Activated CD8-positive, alpha-beta T cell treated with anti-CD3 and anti-CD28 coated beads, Interleukin-2, amount 10 ng/mL, durations not matched to agents 7 days and 5 days (primary cell): Measurements from ENCODE around the gene DUOX1. TPM values are rescaled to one million over a fixed set of nuclear protein-coding genes. Genes with fewer than 3 reads are reported as not detected.

ENCODE experiments used
- ATAC-seq: fragments of 150-1000 bp; cut with Tn5 transposase; one replicate; pipeline ENCODE4 v1.10.0; 2021; ENCODE audit warnings: moderate library complexity
- CTCF ChIA-PET: fragments of 350-600 bp; sonication (Branson Sonifier 250); formaldehyde crosslinking; loops from one replicate; lab custom pipeline; 2021; ENCODE audit warnings: antibody characterized with exemption; lab: Charles Lee
- POLR2A ChIA-PET: fragments of 350-600 bp; sonication (Branson Sonifier 250); formaldehyde crosslinking; loops from one replicate; lab custom pipeline; 2021; ENCODE audit warnings: antibody characterized with exemption; lab: Charles Lee
- DNase-seq: peaks from one replicate; pipeline ENCODE4 v3.0.0-alpha.2; 2020
- H3K27ac Mint-ChIP-seq: one replicate; pipeline ENCODE4 v1.8.0; 2021; ENCODE audit warnings: mild to moderate bottlenecking, mixed read lengths
- H3K27me3 Mint-ChIP-seq: one replicate; pipeline ENCODE4 v1.8.0; 2021; ENCODE audit warnings: low read depth, mixed read lengths
- H3K36me3 Mint-ChIP-seq: one replicate; pipeline ENCODE4 v1.8.0; 2021; ENCODE audit warnings: low read depth, mixed read lengths
- H3K4me1 Mint-ChIP-seq: one replicate; pipeline ENCODE4 v1.8.0; 2021; ENCODE audit warnings: low read depth, mixed read lengths
- H3K4me3 Mint-ChIP-seq: one replicate; pipeline ENCODE4 v1.8.0; 2021; ENCODE audit warnings: mild to moderate bottlenecking, mixed read lengths
- H3K9me3 Mint-ChIP-seq: one replicate; pipeline ENCODE4 v1.8.0; 2022; ENCODE audit warnings: mixed read lengths; ENCODE audit not compliant: insufficient read depth
- total RNA-seq, 2 experiments: library from RNA; stranded (reverse); gene quantifications; one replicate each; pipeline ENCODE4 v1.2.3, GENCODE V29; 2021

DUOX1 gene
- total RNA-seq, 2 experiments from 2014 or later = not detected

- H3K36me3 Mint-ChIP-seq = peaks cover 5% of the 10 kb centered on the region
- CTCF ChIA-PET = interaction anchor here (1.1 kb wide), 1 partner anchor 32 kb away, joined by 4 read pairs; no protein-coding TSS in a partner anchor
- H3K4me1 Mint-ChIP-seq = no peaks in the 10 kb centered on the region
- no peak overlapping the region for H3K27ac Mint-ChIP-seq
- H3K4me3 Mint-ChIP-seq = no peak overlapping the region
- POLR2A ChIA-PET = no interaction called here
- H3K27me3 Mint-ChIP-seq = no peaks in the 10 kb centered on the region
- H3K9me3 Mint-ChIP-seq = no peaks in the 10 kb centered on the region
- ATAC-seq (no peak), DNase-seq (no peak)
Observed at GRCh38 chr15:45150481-45150880, 20.7 kb downstream of the DUOX1 start.

DNA sequence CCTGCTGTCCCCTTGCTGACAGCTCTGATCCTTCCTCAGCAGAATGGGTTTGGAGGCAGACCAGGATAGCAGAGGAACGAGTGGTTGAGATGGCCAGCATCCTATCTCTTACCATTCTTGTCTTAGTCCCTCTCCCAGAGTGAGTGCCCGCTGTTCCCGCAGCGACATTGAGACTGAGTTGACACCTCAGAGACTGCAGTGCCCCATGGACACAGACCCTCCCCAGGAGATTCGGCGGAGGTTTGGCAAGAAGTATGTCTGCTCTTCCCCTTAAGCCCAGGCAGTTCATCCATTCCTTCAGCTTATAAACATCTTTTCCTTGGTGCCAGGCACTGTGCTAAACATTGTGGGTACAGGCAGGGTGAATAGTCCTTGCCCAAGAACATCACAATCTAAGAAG, 21.2 kb downstream of the DUOX1 start:
- Mint-ChIP-seq H3K9me3 (no peaks in the 10 kb centered on the region), H3K27me3 (no peaks in the 10 kb centered on the region), H3K27ac (no peak overlapping the region), H3K4me3 (no peak overlapping the region), H3K4me1 (no peaks in the 10 kb centered on the region), H3K36me3 (peaks cover 5% of the 10 kb centered on the region)
- ChIA-PET CTCF (no interaction called here), POLR2A (interaction anchor here (1.5 kb wide), 1 partner anchor 50 kb away, joined by 3 read pairs; no protein-coding TSS in a partner anchor)
- ATAC-seq (no peak), DNase-seq (no peak)

- Mint-ChIP-seq H3K27me3 (no peaks in the 10 kb centered on the region), H3K36me3 (peaks cover 5% of the 10 kb centered on the region), H3K9me3 (no peaks in the 10 kb centered on the region), H3K4me3 (no peak overlapping the region), H3K4me1 (no peaks in the 10 kb centered on the region), H3K27ac (no peak overlapping the region)
- ChIA-PET POLR2A (interaction anchor here (1.5 kb wide), 1 partner anchor 49 kb away, joined by 3 read pairs; no protein-coding TSS in a partner anchor), CTCF (no interaction called here)
- ATAC-seq (no peak), DNase-seq (no peak)
Observed at GRCh38 chr15:45151998-45152828, 22.4 kb downstream of the DUOX1 start.

- H3K27me3 Mint-ChIP-seq = no peaks in the 10 kb centered on the region
- H3K9me3 Mint-ChIP-seq = no peaks in the 10 kb centered on the region
- no peak overlapping the region for H3K27ac Mint-ChIP-seq
- H3K4me3 Mint-ChIP-seq = no peak overlapping the region
- peaks cover 6% of the 10 kb centered on the region for H3K4me1 Mint-ChIP-seq
- no peak for DNase-seq
- POLR2A ChIA-PET = no interaction called here
- CTCF ChIA-PET = interaction anchor here (0.9 kb wide), 1 partner anchor 43 kb away, joined by 3 read pairs; no protein-coding TSS in a partner anchor
- peaks cover 5% of the 10 kb centered on the region for H3K36me3 Mint-ChIP-seq
- no peak for ATAC-seq
Observed at GRCh38 chr15:45155739-45156138, 25.9 kb downstream of the DUOX1 start.

- peaks cover 6% of the 10 kb centered on the region for H3K4me1 Mint-ChIP-seq
- ChIA-PET CTCF (interaction anchor here (0.9 to 1.1 kb wide), 2 partner anchors 39 to 41 kb away, joined by 3 to 4 read pairs; no protein-coding TSS in a partner anchor), POLR2A (interaction anchor here (0.7 to 1.4 kb wide), 2 partner anchors 11 to 96 kb away, joined by 3 to 4 read pairs; no protein-coding TSS in a partner anchor)
- H3K27ac Mint-ChIP-seq = no peak overlapping the region
- no peak for DNase-seq
- no peak for ATAC-seq
- H3K27me3 Mint-ChIP-seq = no peaks in the 10 kb centered on the region
- H3K9me3 Mint-ChIP-seq = no peaks in the 10 kb centered on the region
- peaks cover 5% of the 10 kb centered on the region for H3K36me3 Mint-ChIP-seq
- no peak overlapping the region for H3K4me3 Mint-ChIP-seq
Observed at GRCh38 chr15:45156744-45157455, 27.1 kb downstream of the DUOX1 start.

DNA sequence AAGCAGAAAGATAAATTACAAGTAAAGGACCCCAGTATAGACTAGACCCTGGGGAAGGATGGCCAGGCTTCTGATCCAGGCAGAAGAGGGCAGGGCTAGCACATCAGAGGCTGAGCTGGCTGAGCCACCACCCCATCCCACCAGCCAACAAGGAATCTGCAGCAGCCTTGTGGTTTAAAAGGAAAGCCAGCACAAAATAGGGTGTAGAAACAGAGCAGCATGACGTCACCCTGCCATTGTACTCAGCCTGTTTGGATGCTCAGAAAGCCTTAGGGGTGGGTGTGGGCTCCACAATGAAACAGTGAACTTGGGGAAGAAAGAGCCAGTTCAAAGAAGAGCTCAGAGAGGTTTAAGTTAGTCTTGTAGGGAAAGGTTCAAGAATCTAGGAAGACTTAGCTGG, 28.2 kb downstream of the DUOX1 start:
- H3K36me3 Mint-ChIP-seq = no peaks in the 10 kb centered on the region
- CTCF ChIA-PET = no interaction called here
- H3K27ac Mint-ChIP-seq = no peak overlapping the region
- no peaks in the 10 kb centered on the region for H3K9me3 Mint-ChIP-seq
- DNase-seq = no peak
- peaks cover 6% of the 10 kb centered on the region for H3K4me1 Mint-ChIP-seq
- no peaks in the 10 kb centered on the region for H3K27me3 Mint-ChIP-seq
- peak; percentile 50 for ATAC-seq
- H3K4me3 Mint-ChIP-seq = no peak overlapping the region
- POLR2A ChIA-PET = no interaction called here

DNA sequence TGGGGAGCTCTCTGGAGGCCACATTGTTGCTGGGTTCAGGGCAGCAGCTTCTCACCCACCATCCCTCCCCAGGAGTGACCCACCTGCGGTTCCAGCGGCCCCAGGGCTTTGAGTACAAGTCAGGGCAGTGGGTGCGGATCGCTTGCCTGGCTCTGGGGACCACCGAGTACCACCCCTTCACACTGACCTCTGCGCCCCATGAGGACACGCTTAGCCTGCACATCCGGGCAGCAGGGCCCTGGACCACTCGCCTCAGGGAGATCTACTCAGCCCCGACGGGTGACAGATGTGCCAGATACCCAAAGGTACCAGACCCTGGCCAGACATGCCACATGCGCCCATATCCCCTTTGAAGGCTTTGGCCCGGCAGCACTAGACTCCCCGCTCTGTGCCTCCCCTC, 31.9 kb downstream of the DUOX1 start:
- H3K4me3 Mint-ChIP-seq = no peak overlapping the region

GRCh38 chr15:45162771-45163507, 33.1 kb downstream of the DUOX1 start:
- H3K27me3 Mint-ChIP-seq = no peaks in the 10 kb centered on the region

More for the DNA sequence above, 31.9 kb downstream of the DUOX1 start:
- DNase-seq (no peak), ATAC-seq (no peak)
- Mint-ChIP-seq H3K36me3 (no peaks in the 10 kb centered on the region), H3K4me1 (peaks cover 23% of the 10 kb centered on the region), H3K27me3 (no peaks in the 10 kb centered on the region), H3K27ac (no peak overlapping the region), H3K9me3 (no peaks in the 10 kb centered on the region)
- POLR2A ChIA-PET = interaction anchor here (0.6 kb wide), 1 partner anchor 566 kb away, joined by 3 read pairs; no protein-coding TSS in a partner anchor
- CTCF ChIA-PET = interaction anchor here (1.0 to 13.2 kb wide), 3 partner anchors 44 to 236 kb away, joined by 3 to 191 read pairs (median 50); no protein-coding TSS in a partner anchor

GRCh38 chr15:45163508-45163856, 33.7 kb downstream of the DUOX1 start:
- Mint-ChIP-seq H3K27ac (no peak overlapping the region), H3K4me3 (no peak overlapping the region), H3K27me3 (no peaks in the 10 kb centered on the region), H3K4me1 (peaks cover 20% of the 10 kb centered on the region), H3K9me3 (no peaks in the 10 kb centered on the region), H3K36me3 (no peaks in the 10 kb centered on the region)
- POLR2A ChIA-PET = interaction anchor here (0.7 to 3.0 kb wide), 6 partner anchors 20 to 359 kb away, joined by 3 to 16 read pairs (median 8); a partner anchor contains a TSS
- DNase-seq = no peak
- CTCF ChIA-PET = interaction anchor here (0.9 to 13.2 kb wide), 26 partner anchors 8 to 310 kb away, joined by 3 to 191 read pairs (median 6); a partner anchor contains a TSS
- no peak for ATAC-seq

More at GRCh38 chr15:45162771-45163507, 33.1 kb downstream of the DUOX1 start:
- ChIA-PET POLR2A (interaction anchor here (0.7 to 3.0 kb wide), 6 partner anchors 17 to 240 kb away, joined by 3 to 16 read pairs (median 8); a partner anchor contains a TSS), CTCF (interaction anchor here (0.8 to 13.2 kb wide), 27 partner anchors 9 to 423 kb away, joined by 3 to 191 read pairs (median 6); a partner anchor contains a TSS)
- no peaks in the 10 kb centered on the region for H3K36me3 Mint-ChIP-seq
- H3K4me3 Mint-ChIP-seq = no peak overlapping the region
- no peaks in the 10 kb centered on the region for H3K9me3 Mint-ChIP-seq
- peak; percentile 78 for DNase-seq
- peaks cover 23% of the 10 kb centered on the region for H3K4me1 Mint-ChIP-seq
- ATAC-seq = peak; percentile 29
- H3K27ac Mint-ChIP-seq = no peak overlapping the region

GRCh38 chr15:45164914-45165313, 35.1 kb downstream of the DUOX1 start:
- ATAC-seq = no peak
- CTCF ChIA-PET = interaction anchor here (1.1 to 13.2 kb wide), 10 partner anchors 12 to 245 kb away, joined by 3 to 191 read pairs (median 8); no protein-coding TSS in a partner anchor
- H3K36me3 Mint-ChIP-seq = no peaks in the 10 kb centered on the region
- peak overlapping the region; percentile 83 for H3K27ac Mint-ChIP-seq
- H3K9me3 Mint-ChIP-seq = no peaks in the 10 kb centered on the region
- H3K4me3 Mint-ChIP-seq = peak overlapping the region; percentile 13
- DNase-seq = no peak
- H3K4me1 Mint-ChIP-seq = peaks cover 20% of the 10 kb centered on the region
- POLR2A ChIA-PET = interaction anchor here (1.3 to 3.0 kb wide), 3 partner anchors 33 to 36 kb away, joined by 9 to 16 read pairs (median 11); no protein-coding TSS in a partner anchor
- H3K27me3 Mint-ChIP-seq = no peaks in the 10 kb centered on the region
